ENCODE data around the gene RERE.

GRCh38 chr1:8716238-8716637, 101.2 kb downstream of the RERE start:
- TF ChIP-seq CTCF (IDR thresholded peaks at IDR 0.05; ENCODE audit: low read depth, low read length, poor library complexity, severe bottlenecking) (no peak), EZH2phosphoT487 (IDR thresholded peaks at IDR 0.05; ENCODE audit: borderline replicate concordance, low read length) (no peak)
